Astrocyte of the spinal cord (primary cell): ENCODE data around the gene GALNT16.

ENCODE experiments used
- DNase-seq: peaks from one replicate; pipeline ENCODE4 v3.0.0; 2011; ENCODE audit warnings: low read depth, low spot score
- H3K4me3 ChIP-seq: 2 replicates; pipeline ENCODE4 v1.5.1; 2011; ENCODE audit warnings: low read depth, mild to moderate bottlenecking, low read length, moderate library complexity
- CTCF ChIP-seq: IDR thresholded peaks from 2 replicates; pipeline ENCODE4 v1.5.1; 2012; ENCODE audit warnings: low read depth, mild to moderate bottlenecking, low read length, inconsistent platforms
- in situ Hi-C: cut with HindIII; loops from 2 replicates; pipeline ENCODE4 v1.10.0; 2017; ENCODE audit warnings: low sequenced_read_pairs

The GALNT16 gene

GRCh38 chr14:69349091-69349777 lies 89.3 kb downstream of the GALNT16 start:
- in situ Hi-C loops: no loop called here
- TF ChIP-seq CTCF: no peak
- no peak for DNase-seq
- H3K4me3 ChIP-seq: no peak overlapping the region

GRCh38 chr14:69350892-69351291 lies 90.9 kb downstream of the GALNT16 start:
- no peak overlapping the region for H3K4me3 ChIP-seq
- no peak for DNase-seq
- in situ Hi-C loops: no loop called here
- no peak for TF ChIP-seq CTCF

GRCh38 chr14:69351385-69351784 lies 91.4 kb downstream of the GALNT16 start:
- in situ Hi-C loops: no loop called here
- no peak overlapping the region for H3K4me3 ChIP-seq
- DNase-seq: no peak
- no peak for TF ChIP-seq CTCF

GRCh38 chr14:69351911-69352310 lies 92.0 kb downstream of the GALNT16 start:
- H3K4me3 ChIP-seq: no peak overlapping the region
- no peak for TF ChIP-seq CTCF
- DNase-seq: no peak
- in situ Hi-C loops: no loop called here

- in situ Hi-C loops: no loop called here
- no peak overlapping the region for H3K4me3 ChIP-seq
- no peak for TF ChIP-seq CTCF
- DNase-seq: no peak
These were observed 93.2 kb downstream of the GALNT16 start for GRCh38 chr14:69353168-69353567.

- no peak for TF ChIP-seq CTCF
- in situ Hi-C loops: no loop called here
- H3K4me3 ChIP-seq: no peak overlapping the region
- no peak for DNase-seq
These were observed 94.6 kb downstream of the GALNT16 start for GRCh38 chr14:69354383-69355153.
